GM18870 (cell line): ENCODE results near the gene TMEM234.

Source experiments
- ATAC-seq: cut with Tn5 transposase; IDR thresholded peaks from one replicate; pipeline ENCODE4 v1.9.1; 2021; ENCODE audit warnings: moderate library complexity; ENCODE audit not compliant: unreplicated experiment

Gene TMEM234

GRCh38 chr1:32240140-32240951 lies 18.2 kb upstream of the TMEM234 start:
- ATAC-seq, result no peak

GRCh38 chr1:32239790-32240139 lies 17.6 kb upstream of the TMEM234 start:
- ATAC-seq, result no peak

GRCh38 chr1:32239337-32239736 lies 17.2 kb upstream of the TMEM234 start:
- no peak for ATAC-seq

- ATAC-seq, result no peak
These were observed 12.6 kb upstream of the TMEM234 start for GRCh38 chr1:32234792-32235191.

- no peak for ATAC-seq
These were observed 10.6 kb upstream of the TMEM234 start for GRCh38 chr1:32232558-32233304.

- no peak for ATAC-seq
These were observed 9.8 kb upstream of the TMEM234 start for GRCh38 chr1:32231843-32232432.

GRCh38 chr1:32228771-32229170 lies 6.6 kb upstream of the TMEM234 start:
- ATAC-seq, result no peak

- ATAC-seq, result no peak
These were observed 2.1 kb upstream of the TMEM234 start for GRCh38 chr1:32224285-32224684.

GRCh38 chr1:32223683-32224082 lies 1.5 kb upstream of the TMEM234 start:
- ATAC-seq, result no peak

GRCh38 chr1:32221581-32221979 lies 573 bp downstream of the TMEM234 start:
- no peak for ATAC-seq

- ATAC-seq, result no peak
These were observed 1.2 kb downstream of the TMEM234 start for GRCh38 chr1:32220746-32221580.

GRCh38 chr1:32219022-32219421 lies 3.1 kb downstream of the TMEM234 start:
- ATAC-seq, result no peak

GRCh38 chr1:32216566-32216965 lies 5.6 kb downstream of the TMEM234 start:
- ATAC-seq, result no peak

- no peak for ATAC-seq
These were observed 6.3 kb downstream of the TMEM234 start for GRCh38 chr1:32215629-32216480.

- no peak for ATAC-seq
These were observed 13.2 kb downstream of the TMEM234 start, which contains the start of gene DCDC2B for GRCh38 chr1:32208891-32209328. TSS of gene DCDC2B (plus strand) at chr1:32209089. CDS start at chr1:32209094, 5 bp downstream.

GRCh38 chr1:32208469-32208868 lies 13.7 kb downstream of the TMEM234 start:
- no peak for ATAC-seq

- ATAC-seq, result no peak
These were observed 16.5 kb downstream of the TMEM234 start, which contains the start of gene IQCC for GRCh38 chr1:32205401-32206370. TSS of gene IQCC (plus strand) at chr1:32205671. CDS start at chr1:32205682, 11 bp downstream.

GRCh38 chr1:32204943-32205361 lies 17.2 kb downstream of the TMEM234 start:
- ATAC-seq, result no peak
